HG02840 (cell line): ENCODE results near the gene RPRML.
"Not testable (repeated sequence)": the region's sequence is repeated elsewhere in the genome, so short reads cannot be mapped to it uniquely, and the experiment has no call there.

Experiments
- ATAC-seq: cut with Tn5 transposase; IDR thresholded peaks from one replicate; pipeline ENCODE4 v1.9.1; 2021; ENCODE audit warnings: mild to moderate bottlenecking, moderate library complexity, moderate number of reproducible peaks; ENCODE audit not compliant: unreplicated experiment, low FRiP score

The RPRML gene

DNA sequence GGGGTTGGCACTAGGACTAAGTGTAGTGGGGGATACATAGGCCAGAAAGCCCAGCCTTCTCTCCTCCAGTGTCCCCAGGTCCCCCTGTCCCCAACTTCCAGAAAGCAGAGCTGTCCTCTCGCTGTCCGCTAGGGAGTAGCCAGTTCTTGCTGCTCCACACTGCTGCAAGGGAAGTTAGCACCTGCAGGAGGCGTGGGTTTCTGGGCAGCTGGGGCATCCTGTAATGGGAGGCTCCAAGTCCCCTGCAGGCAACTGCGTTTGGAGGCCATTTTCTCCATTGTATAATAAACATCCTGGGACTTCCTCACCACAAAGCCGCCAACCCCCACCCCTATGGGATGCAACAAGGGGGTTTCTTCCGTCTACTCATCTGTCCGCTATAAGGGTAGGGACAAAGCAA, 1.7 kb downstream of the RPRML start:
- no peak for ATAC-seq

DNA sequence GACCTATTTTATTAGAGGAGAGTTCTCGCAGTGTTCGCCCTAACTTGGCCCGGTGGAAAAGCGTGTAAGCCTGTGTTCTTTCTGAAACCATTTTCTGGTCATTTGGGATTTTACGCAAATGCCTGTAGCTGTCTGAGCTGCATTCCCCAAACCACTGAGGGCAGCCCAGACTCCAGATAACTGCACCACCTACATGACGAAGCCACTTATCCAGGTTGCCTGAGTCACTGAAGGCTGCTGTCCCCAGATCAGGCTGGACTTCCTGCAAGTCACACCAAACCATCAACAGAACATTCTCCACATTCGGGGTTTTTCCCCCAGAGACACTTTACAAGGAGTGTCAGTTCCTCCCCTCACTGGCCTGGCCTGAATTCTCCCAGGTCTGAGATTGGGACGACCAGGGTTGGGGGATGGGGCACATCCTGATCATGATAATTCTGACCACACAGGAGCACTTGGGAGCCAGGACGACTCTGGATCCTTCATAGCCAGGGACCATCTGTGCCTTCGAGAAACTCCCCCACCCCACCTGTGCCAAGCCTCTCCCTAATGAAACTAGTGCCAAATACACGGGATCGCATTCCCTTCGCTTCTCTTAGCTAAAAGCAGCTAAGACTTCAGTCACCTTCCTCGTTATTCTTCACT, 2.3 kb downstream of the RPRML start:
- no peak for ATAC-seq

DNA sequence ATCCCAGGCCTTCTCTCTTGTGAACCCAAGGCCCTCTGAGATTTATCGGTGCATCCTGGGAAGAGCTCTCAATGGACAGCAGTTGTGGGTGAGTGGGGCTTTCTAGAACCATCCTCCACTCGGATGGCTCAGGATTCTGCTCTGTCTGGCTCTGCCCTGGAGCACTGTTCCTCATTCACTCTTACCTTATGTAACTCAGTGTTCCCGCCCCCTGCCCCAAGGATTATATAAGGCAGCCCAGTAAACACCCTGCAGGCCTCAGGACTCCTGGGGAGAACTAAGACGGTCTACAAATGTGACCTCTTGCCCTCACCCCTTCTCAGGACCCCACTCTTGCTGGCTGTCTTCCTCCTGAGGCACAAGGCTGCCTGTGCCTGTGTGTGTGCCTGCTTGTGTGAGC, 3.8 kb downstream of the RPRML start:
- ATAC-seq: no peak

GRCh38 chr17:46974086-46974485, 5.0 kb downstream of the RPRML start:
- no peak for ATAC-seq

GRCh38 chr17:46972346-46972745, 6.7 kb downstream of the RPRML start:
- no peak for ATAC-seq

DNA sequence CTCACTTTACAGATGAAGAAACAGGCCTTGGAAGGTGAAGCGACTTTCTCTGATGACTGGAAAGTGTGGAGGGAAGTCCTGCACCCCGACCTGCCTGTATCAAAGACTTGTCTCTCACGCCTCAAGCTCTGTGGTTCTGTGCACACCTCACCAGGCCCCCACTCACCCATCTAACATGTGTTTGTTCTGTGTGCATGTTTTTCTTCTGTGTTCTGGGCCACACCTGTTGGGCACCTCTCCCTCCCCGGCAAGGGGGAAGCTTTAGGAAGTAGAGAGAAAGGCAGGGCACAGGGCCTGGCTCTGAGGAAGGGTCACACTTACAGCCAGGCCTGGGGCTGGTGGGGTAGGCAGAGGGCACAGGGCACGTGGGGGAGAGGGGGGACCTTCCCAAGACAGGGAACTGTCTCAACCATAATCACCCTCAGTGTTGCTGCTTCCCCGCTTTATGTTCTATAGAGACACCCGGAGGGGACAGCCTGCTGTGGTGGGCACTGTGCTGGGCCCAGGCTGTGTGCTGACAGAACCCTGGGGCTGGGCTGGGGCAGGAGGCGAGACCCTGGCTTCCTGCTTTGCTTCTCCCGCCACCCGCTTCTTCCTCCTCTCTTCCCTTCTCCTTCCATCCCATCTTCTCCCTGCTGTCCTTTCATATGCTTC, 7.3 kb downstream of the RPRML start:
- no peak for ATAC-seq

GRCh38 chr17:46968896-46969295, 10.2 kb downstream of the RPRML start:
- ATAC-seq: no peak

DNA sequence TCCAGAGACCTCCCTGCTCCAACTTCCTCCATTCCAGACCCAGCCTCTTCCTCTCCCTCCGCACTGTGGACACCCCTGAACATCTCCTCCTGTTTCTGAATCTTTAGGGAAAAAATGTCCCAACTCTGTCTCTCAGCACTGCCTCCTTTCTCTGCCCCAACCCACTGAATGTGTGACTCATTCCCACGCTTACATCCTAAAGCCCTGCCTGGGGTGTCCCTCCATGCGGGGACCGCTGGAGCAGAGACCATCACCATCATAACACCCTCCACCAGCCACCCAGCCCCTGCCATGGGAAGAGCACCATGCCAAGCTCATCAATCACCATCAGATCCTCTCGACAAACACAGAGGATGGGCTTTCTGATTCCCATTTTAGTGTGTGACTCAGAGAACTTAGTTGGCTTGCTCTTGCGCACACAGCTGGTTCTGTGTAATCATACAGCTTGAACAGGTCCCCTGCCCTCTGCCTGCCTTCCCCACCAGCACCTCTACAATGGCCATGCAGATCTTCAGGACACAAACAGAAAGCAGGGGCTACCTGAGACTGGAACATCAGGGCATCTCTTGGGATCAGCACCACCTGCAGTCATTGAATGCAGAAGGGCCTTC, 10.7 kb downstream of the RPRML start:
- no peak for ATAC-seq

DNA sequence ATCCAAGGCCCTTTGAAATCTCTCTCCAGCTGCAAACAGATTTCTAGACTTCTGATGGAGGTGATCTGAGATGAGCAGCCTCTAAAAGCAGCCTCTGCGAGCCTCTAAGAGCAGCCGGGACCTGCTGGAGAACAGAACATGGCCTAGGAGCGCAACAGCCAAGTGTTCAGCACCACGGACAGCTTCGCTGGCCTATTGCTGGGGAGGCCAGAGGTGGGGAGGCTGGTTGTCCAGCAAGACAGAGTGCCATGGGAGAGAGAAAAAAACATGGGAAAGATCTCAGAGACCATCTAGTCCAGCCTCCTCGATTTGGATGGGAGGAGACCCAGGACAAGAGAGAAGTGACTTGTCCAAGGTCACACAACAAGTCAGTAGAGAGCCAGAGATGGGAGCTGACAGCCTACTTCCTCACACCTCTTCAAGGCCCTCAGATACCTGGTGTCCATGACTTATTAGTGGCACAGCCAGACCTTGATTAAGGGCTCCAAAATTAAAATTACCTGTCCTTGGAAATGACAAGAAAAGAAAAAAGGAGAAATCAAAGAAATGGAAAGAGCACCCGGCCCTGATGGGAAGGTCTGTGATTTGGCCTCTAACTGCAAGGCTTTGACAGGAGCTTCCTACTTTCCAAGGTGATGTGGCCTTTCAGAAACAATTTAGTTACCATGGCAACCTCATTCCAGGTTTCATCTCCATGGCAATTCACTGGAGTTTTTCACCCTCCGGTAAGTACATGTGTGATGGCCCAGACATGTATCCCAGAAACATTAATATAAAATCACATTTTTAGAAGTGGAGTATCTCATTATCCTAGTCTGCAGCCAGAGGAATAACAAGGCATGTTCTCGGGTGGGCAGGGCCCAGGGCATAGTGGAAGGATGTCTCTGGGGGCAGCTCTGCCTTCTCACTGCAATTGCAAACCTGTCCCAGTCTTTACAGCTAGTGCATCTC, 14.5 kb downstream of the RPRML start:
- no peak for ATAC-seq

DNA sequence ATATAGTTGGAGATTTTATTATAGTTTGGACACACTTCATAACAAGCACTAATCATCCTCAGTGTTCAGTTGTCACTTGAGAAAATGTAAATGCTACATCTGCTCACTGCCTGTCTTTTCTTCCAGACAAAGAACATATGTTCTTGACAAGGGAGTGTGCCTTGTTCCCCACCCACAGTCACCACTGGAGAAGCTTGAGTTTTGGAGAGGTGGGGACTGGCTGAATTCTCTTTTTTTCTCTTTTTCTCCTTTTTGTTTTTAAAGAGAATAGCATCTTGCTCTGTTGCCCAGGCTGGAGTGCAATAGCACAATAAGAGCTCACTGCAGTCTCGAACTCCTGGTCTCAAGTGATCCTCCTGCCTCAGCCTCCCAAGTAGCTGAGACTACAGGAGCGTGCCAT, 15.5 kb downstream of the RPRML start:
- ATAC-seq: no peak

GRCh38 chr17:46962374-46962790, 16.7 kb downstream of the RPRML start:
- no peak for ATAC-seq

GRCh38 chr17:46960152-46960551, 18.9 kb downstream of the RPRML start:
- ATAC-seq: no peak

DNA sequence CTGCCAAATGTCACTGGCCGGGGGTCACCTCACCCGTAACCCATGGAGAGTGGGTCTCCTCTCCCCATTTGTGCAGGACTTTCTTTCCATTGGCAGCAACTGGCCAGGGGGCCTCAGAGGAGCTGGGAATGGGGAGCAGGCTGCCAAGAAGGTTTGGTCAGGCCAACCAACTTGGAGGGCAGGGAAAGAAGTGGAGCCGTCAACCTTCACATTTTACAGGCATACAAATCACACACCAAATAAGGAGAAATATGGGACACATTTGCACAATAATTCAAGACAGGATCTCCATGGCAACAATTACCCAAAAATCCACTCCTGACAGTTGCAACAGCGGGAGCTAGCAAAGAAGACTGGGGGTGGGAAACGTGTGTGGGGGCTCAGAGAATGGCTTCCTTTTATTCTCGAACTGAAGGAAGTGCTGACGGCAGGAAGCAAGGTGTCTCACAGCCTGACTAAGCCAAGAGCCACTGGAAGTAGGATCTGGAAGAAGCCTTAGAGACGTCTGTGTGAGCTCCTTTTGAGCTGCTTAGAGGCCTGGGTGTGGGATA, 20.9 kb downstream of the RPRML start:
- no peak for ATAC-seq

- ATAC-seq: not testable (repeated sequence)
These were observed 25.9 kb downstream of the RPRML start for GRCh38 chr17:46953191-46953590.

GRCh38 chr17:46952115-46952514, 26.9 kb downstream of the RPRML start:
- no peak for ATAC-seq

DNA sequence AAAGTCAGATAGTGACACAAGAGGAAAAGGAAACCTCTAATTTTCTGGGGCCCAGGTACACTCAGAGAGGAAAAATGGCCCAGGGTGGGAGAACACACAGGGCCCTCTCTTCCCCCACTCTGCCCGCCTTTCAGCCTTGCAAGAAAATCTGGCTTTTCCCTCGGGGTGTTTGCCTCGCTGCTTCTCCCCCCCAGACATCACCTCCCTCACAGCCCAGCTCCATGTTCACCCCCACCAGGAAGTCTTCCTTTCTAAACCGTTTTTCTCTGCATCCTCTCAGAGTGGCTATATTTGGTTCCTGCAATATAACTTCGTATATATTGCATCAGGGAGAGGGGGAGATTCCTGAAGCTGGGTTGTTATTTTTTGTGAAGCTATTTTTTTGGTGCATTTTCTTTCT, 27.3 kb downstream of the RPRML start:
- ATAC-seq: no peak

DNA sequence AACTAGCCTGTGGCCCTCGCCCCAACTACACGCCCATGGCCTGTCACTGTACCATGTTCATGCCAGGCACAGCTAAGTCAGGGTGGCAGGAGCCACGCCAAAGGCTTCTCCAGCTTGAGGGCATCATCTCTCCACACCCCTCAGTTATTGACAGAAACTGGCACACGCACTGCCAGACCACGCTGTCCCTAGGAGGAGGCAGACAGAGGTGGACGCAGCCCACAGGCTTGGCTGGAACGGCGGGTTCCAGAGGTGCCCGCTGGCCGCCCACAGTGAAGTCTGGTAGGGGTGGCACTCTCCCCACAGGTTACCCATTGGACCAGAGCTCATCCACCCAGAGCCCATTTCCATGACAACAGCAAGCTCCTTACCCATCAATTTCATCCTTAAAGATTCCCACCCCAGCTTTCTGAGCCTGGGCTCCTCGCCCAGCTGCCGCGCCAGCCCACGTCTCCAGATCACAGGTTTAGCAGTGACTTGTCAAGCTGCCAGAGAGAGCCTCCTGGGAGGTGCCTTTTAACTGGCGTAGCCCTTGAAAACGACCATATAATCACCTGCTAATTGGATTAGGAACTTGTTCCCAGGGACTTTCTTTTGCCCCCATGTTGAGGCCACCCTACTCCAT, 27.9 kb downstream of the RPRML start:
- no peak for ATAC-seq

DNA sequence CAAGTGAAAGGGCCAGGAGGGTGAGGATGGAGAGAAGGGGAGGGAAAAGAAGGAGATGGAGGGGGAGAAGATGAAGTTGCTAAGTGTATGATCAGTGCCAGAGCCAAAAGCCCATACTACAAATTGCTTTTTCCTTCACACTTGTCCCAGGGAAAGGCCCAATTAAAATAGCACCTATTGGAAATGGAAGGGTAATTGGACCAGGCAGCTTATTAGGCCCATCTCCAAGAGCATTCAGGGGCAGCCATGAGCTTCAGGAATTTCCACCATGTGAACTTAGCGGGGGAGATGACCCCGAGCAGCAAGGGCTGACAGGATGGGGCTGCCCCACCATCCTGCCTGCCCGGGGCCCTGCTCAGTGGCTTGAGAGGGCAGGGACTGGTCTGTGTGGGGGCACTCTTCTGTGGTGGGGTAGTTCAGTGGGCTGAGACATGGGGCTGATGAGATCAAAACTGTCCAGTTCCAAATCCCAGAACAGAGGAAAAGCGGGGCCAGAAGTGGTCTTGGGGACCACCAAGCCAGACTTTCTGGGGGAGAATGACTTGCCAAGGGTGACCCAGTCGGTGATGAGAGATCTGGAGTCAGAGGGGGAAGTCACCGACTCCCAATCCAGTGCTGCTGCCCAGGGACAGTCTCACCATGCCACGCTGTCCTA, 28.6 kb downstream of the RPRML start:
- ATAC-seq: no peak

DNA sequence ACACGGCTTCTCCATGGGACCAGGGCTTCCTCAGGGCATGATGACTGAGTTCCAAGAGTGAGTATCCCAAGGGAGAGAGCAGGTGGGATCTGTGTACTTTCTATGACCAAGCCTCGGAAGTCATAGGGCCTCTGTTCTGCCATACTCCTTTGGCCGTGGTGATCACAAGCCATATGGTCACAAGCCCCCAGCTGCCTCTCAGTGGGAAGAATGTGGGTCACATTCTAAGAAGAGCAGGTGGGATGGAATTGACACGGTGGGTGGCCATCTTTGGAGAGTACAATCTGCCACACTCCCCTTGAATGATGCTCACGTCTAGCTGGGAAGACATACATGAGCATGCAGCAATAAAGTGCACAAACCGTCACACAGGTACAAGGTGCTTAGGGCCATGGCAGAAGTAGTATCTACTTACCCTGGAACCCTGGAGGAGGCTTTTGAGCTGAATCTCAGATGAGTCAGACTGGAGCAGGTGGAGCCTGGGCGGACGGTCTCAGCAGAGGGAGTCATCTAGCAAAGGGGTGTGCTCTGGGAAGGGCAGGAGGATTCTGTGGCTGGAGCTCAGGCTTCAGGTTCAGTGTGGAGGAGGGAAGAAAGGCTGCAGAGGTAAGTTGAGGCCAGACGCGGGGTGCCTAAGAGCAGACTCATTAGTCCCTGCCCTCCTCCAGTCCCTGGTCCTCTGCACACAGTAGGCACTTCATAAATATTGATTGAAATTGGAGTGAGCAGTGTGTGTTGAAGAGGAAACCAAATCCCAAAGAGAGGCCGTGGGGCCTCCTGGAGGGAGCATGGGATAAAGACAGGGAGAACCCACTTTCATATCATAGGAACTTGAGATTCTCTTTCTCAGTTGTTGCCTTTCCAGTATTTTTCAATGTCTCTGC, 29.5 kb downstream of the RPRML start:
- no peak for ATAC-seq
